ENCODE data around the gene SYNGAP1. TPM values are rescaled to one million over a fixed set of nuclear protein-coding genes. Genes with fewer than 3 reads are reported as not detected.

The SYNGAP1 gene
- total and polyA plus RNA-seq, 9 of the 15 experiments (the other 6 are each of a cell fraction or from before 2014, with no cell fraction given), result 0.01 to 22.8 (median 3.2) TPM

GRCh38 chr6:33454009-33454946 lies 34.4 kb downstream of the SYNGAP1 start, which contains the start of gene ZBTB9 (continued):
- TF ChIP-seq E2F4 (CRISPR knock-in tag; IDR thresholded peaks at IDR 0.05; ENCODE audit: low read depth) (peak; percentile 86; the same call in 1 of the 2 replicates), POLR3G (IDR thresholded peaks at IDR 0.05; ENCODE audit: extremely low read depth, insufficient read length, insufficient replicate concordance) (no peak), ZNF431 (CRISPR knock-in tag; IDR thresholded peaks at IDR 0.05) (no peak), TARDBP (IDR thresholded peaks at IDR 0.05) (peak; percentile 61; the same call in 1 of the 2 replicates), PCBP1 (IDR thresholded peaks at IDR 0.05; ENCODE audit: low read depth, low read length, poor library complexity, severe bottlenecking) (peak; percentile 36), HDGF (IDR thresholded peaks at IDR 0.05) (no peak), ZNF212 (CRISPR knock-in tag; IDR thresholded peaks at IDR 0.05) (no peak), ZNF239 (CRISPR knock-in tag; IDR thresholded peaks at IDR 0.05) (0 out of 2 replicates have a peak, but pooled peaks have one; percentile 9), EZH2 (IDR thresholded peaks at IDR 0.05; ENCODE audit: borderline replicate concordance, low read depth, low read length) (no peak), OTX1 (CRISPR knock-in tag; IDR thresholded peaks at IDR 0.05) (no peak), SMARCA5 (IDR thresholded peaks at IDR 0.05) (no peak), PATZ1 (CRISPR knock-in tag; IDR thresholded peaks at IDR 0.05; ENCODE audit: borderline replicate concordance) (no peak), GTF2F1 (IDR thresholded peaks at IDR 0.05; ENCODE audit: low read depth, low read length) (no peak; the same call in 1 of the 2 replicates), GTF2A2 (tag; IDR thresholded peaks at IDR 0.05) (no peak)
- TF ChIP-seq, protein P1, sequence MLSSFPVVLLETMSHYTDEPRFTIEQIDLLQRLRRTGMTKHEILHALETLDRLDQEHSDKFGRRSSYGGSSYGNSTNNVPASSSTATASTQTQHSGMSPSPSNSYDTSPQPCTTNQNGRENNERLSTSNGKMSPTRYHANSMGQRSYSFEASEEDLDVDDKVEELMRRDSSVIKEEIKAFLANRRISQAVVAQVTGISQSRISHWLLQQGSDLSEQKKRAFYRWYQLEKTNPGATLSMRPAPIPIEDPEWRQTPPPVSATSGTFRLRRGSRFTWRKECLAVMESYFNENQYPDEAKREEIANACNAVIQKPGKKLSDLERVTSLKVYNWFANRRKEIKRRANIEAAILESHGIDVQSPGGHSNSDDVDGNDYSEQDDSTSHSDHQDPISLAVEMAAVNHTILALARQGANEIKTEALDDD (IDR thresholded peaks at IDR 0.05), result no peak
- TF ChIP-seq, protein P2, sequence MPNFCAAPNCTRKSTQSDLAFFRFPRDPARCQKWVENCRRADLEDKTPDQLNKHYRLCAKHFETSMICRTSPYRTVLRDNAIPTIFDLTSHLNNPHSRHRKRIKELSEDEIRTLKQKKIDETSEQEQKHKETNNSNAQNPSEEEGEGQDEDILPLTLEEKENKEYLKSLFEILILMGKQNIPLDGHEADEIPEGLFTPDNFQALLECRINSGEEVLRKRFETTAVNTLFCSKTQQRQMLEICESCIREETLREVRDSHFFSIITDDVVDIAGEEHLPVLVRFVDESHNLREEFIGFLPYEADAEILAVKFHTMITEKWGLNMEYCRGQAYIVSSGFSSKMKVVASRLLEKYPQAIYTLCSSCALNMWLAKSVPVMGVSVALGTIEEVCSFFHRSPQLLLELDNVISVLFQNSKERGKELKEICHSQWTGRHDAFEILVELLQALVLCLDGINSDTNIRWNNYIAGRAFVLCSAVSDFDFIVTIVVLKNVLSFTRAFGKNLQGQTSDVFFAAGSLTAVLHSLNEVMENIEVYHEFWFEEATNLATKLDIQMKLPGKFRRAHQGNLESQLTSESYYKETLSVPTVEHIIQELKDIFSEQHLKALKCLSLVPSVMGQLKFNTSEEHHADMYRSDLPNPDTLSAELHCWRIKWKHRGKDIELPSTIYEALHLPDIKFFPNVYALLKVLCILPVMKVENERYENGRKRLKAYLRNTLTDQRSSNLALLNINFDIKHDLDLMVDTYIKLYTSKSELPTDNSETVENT (CRISPR knock-in tag; IDR thresholded peaks at IDR 0.05), result peak; percentile 23; the same call in 1 of the 2 replicates
- TF ChIP-seq, protein P3, sequence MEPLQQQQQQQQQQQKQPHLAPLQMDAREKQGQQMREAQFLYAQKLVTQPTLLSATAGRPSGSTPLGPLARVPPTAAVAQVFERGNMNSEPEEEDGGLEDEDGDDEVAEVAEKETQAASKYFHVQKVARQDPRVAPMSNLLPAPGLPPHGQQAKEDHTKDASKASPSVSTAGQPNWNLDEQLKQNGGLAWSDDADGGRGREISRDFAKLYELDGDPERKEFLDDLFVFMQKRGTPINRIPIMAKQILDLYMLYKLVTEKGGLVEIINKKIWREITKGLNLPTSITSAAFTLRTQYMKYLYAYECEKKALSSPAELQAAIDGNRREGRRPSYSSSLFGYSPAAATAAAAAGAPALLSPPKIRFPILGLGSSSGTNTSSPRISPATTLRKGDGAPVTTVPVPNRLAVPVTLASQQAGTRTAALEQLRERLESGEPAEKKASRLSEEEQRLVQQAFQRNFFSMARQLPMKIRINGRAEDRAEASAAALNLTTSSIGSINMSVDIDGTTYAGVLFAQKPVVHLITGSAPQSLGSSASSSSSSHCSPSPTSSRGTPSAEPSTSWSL (CRISPR knock-in tag; IDR thresholded peaks at IDR 0.05; ENCODE audit: borderline replicate concordance), result no peak
